Pancreas (tissue), 10 donors: ENCODE data around the gene SH3TC1. TPM values are rescaled to one million over a fixed set of nuclear protein-coding genes. Genes with fewer than 3 reads are reported as not detected.

ENCODE experiments used
- ATAC-seq, 4 donors: fragments of 200-7000 bp; cut with Tn5 transposase; one replicate each; pipeline versions ENCODE4 v1.8.0 to v1.9.1; 2020; ENCODE audit warnings: mild to moderate bottlenecking in 4 of 4, moderate library complexity in 4 of 4
- DNase-seq, 6 donors: peaks; one replicate each; pipeline ENCODE4 v3.0.0-alpha.2; 2020
- FAIRE-seq: peaks from 2 replicates; lab custom pipeline; 2012; peaks lifted over from hg19 to GRCh38; lab: Jason Lieb, UNC
- H3K27ac ChIP-seq, 4 donors: fragments of 200-600 bp; sonication (generic); 1 replicate in 3 of 4; 2 replicates in 1 of 4; pipeline versions ENCODE4 v1.5.0 to v1.8.0; 2020
- H3K27me3 ChIP-seq, 4 donors: fragments of 200-600 bp; one replicate each; pipeline ENCODE4 v1.8.0; 2021
- H3K36me3 ChIP-seq, 3 donors: fragments of 200-600 bp; sonication (generic) in 1 of 3; one replicate each; pipeline versions ENCODE4 v1.5.0 to v1.8.0; 2020 to 2021
- H3K4me1 ChIP-seq, 3 donors: fragments of 200-600 bp; one replicate each; pipeline ENCODE4 v1.8.0; 2021
- H3K4me3 ChIP-seq, 4 donors: fragments of 200-600 bp; sonication (generic) in 2 of 4; one replicate each; pipeline versions ENCODE4 v1.5.0 to v1.8.0; 2020 to 2021
- H3K9me3 ChIP-seq, 4 donors: fragments of 200-600 bp; one replicate each; pipeline ENCODE4 v1.8.0; 2021
- WGBS, 2 donors: extraction: QIAGEN DNeasy Blood & Tissue Kit; methylation state at CpG; one replicate each; pipeline ENCODE4 v1.1.7; 2013; 5-methylcytosine and 5-hydroxymethylcytosine counted together
- intact Hi-C, 3 donors: fragments of 100-400 bp; cut with DNase I; formaldehyde crosslinking; loops; one replicate each; pipeline versions ENCODE4 v1.11.1 to v1.14.2; 2022
- polyA plus RNA-seq, 2 donors: library from polyadenylated mRNA; stranded (reverse); fragments of 200-250 nt; gene quantifications; one replicate each; pipeline ENCODE4 v1.2.3, GENCODE V29; 2013
- total RNA-seq, 6 donors: library from RNA; stranded (reverse); fragmentation: NEBNext Ultra II Directional in 4 of 6; extraction: Animal tissue kit (Norgen Biotek cat#: 25700) in 4 of 6; gene quantifications; one replicate each; pipeline versions ENCODE4 v1.2.1 to v1.2.4, GENCODE V29; 2021 to 2023
- TF ChIP-seq, protein P1 (sequence below), 4 donors: fragments of 200-600 bp; sonication (generic) in 3 of 4; IDR thresholded peaks; one replicate each; pipeline versions ENCODE4 v1.5.0 to v1.8.0; 2021; ENCODE audit warnings: antibody characterized with exemption in 4 of 4
- donor health status: healthy with polysubstance abuse.
- donor health status: DM: no; HTN: no; CAD: no; lungs with moderate emphysema.
- donor health status: DM: no; HTN: no; CAD: no.
- donor health status: control.
- donor health status: control.
- donor health status: Bipolar disorder and iron deficiency.
- donor health status: DM: yes; HTN: yes; CAD: no.
- donor health status: DM: no; HTN: no; CAD: no.
- donor health status: DM: no; HTN: no; CAD: no.
- donor health status: DM: yes; HTN: yes; CAD: no.

SH3TC1 gene
- total and polyA plus RNA-seq, 8 donors, result 12.5 to 28.0 (median 19.6) TPM

GRCh38 chr4:8233672-8234484, 34.8 kb downstream of the SH3TC1 start:
- no peak overlapping the region for H3K27ac ChIP-seq
- no peaks in the 10 kb centered on the region for H3K27me3 ChIP-seq
- 88 to 98% methylated on average over 4 of the region's 4 CpGs for WGBS, 2 donors
- DNase-seq (no peak), FAIRE-seq (no peak), ATAC-seq (no peak)
- H3K36me3 ChIP-seq, result peaks cover 0 to 26% (median 8%) of the 10 kb centered on the region in 3 donors
- no peaks in the 10 kb centered on the region for H3K9me3 ChIP-seq
- no peaks in the 10 kb centered on the region for H3K4me1 ChIP-seq
- no peak overlapping the region for H3K4me3 ChIP-seq
- TF ChIP-seq, protein P1, sequence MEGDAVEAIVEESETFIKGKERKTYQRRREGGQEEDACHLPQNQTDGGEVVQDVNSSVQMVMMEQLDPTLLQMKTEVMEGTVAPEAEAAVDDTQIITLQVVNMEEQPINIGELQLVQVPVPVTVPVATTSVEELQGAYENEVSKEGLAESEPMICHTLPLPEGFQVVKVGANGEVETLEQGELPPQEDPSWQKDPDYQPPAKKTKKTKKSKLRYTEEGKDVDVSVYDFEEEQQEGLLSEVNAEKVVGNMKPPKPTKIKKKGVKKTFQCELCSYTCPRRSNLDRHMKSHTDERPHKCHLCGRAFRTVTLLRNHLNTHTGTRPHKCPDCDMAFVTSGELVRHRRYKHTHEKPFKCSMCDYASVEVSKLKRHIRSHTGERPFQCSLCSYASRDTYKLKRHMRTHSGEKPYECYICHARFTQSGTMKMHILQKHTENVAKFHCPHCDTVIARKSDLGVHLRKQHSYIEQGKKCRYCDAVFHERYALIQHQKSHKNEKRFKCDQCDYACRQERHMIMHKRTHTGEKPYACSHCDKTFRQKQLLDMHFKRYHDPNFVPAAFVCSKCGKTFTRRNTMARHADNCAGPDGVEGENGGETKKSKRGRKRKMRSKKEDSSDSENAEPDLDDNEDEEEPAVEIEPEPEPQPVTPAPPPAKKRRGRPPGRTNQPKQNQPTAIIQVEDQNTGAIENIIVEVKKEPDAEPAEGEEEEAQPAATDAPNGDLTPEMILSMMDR (IDR thresholded peaks at IDR 0.05), result no peak
- intact Hi-C loops, result no loop called here

- H3K4me3 ChIP-seq, result no peak overlapping the region
- no peaks in the 10 kb centered on the region for H3K27me3 ChIP-seq
- H3K36me3 ChIP-seq, result peaks cover 0 to 26% (median 8%) of the 10 kb centered on the region in 3 donors
- H3K4me1 ChIP-seq, result no peaks in the 10 kb centered on the region
- FAIRE-seq (no peak), ATAC-seq (no peak), DNase-seq (peak in 1 of 6 donors; percentile 7)
- TF ChIP-seq, protein P1 (IDR thresholded peaks at IDR 0.05), result no peak
- H3K9me3 ChIP-seq, result no peaks in the 10 kb centered on the region
- WGBS, 2 donors, result 98 to 100% methylated on average over 1 of the region's 1 CpG
- intact Hi-C loops, result no loop called here
- H3K27ac ChIP-seq, result no peak overlapping the region
Observed at GRCh38 chr4:8234715-8235114, 35.6 kb downstream of the SH3TC1 start.

DNA sequence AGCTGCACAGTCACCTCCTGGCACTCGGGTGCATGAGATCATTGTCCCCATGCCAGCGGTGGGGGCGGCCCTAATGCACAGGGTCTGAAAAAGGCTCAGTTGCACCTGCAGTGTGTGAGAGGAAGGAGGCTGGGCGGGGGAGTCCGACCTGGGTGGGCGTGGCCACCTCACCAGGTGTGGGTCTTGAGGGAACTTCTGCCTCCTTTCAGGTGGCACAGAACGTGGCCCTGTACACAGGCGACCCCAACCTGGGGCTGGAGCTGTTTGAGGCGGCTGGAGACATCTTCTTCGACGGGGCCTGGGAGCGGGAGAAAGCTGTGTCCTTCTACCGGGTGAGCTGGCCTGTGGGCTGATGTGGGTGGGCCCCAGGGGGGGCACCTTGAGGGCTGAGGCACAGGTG, 36.1 kb downstream of the SH3TC1 start:
- TF ChIP-seq, protein P1 (IDR thresholded peaks at IDR 0.05), result no peak
- Histone ChIP-seq H3K4me1 (no peaks in the 10 kb centered on the region), H3K4me3 (no peak overlapping the region), H3K9me3 (no peaks in the 10 kb centered on the region), H3K36me3 (peaks cover 0 to 26% (median 8%) of the 10 kb centered on the region in 3 donors), H3K27ac (no peak overlapping the region), H3K27me3 (no peaks in the 10 kb centered on the region)
- ATAC-seq (no peak), FAIRE-seq (no peak), DNase-seq (peak in 2 of 6 donors; percentile 22 to 59)
- WGBS, 2 donors, result 83 to 85% methylated on average over 13 of the region's 13 CpGs
- intact Hi-C loops, result no loop called here

DNA sequence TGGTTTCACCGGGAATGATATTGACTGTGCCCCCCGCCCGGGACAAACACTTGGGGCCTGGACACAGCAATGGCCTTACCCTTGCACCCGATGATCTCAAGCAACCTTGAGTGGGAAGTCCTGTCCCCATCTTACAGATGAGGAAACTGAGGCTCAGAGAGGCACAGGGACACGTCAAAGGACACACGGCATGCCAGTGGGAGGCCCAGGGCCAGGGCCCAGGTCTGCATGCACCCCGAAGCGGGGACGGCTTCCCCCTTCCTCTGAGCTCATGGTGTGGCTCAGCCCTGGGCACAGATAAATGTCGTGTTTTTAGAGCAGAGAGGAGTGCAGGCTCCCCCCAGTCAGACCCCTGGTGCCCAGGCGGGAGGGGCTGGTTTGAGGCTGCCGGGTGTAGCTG, 36.6 kb downstream of the SH3TC1 start:
- Histone ChIP-seq H3K27me3 (no peaks in the 10 kb centered on the region), H3K4me1 (no peaks in the 10 kb centered on the region), H3K27ac (no peak overlapping the region), H3K4me3 (no peak overlapping the region), H3K36me3 (peaks cover 0 to 26% (median 8%) of the 10 kb centered on the region in 3 donors), H3K9me3 (no peaks in the 10 kb centered on the region)
- ATAC-seq (no peak), DNase-seq (peak in 1 of 6 donors; percentile 41), FAIRE-seq (no peak)
- WGBS, 2 donors, result 95 to 96% methylated on average over 12 of the region's 12 CpGs
- TF ChIP-seq, protein P1 (IDR thresholded peaks at IDR 0.05), result no peak
- intact Hi-C loops, result no loop called here
